Esophagus muscularis mucosa (tissue), 4 donors: ENCODE data around the gene MPC1.

Source experiments
- EP300 ChIP-seq: sonication (generic); formaldehyde crosslinking; IDR thresholded peaks from one replicate; pipeline ENCODE4 v1.6.1; 2017; ENCODE audit warnings: antibody characterized with exemption
- POLR2A ChIP-seq: fragments of 450-650 bp; IDR thresholded peaks from one replicate; pipeline ENCODE4 v1.6.1; 2017; ENCODE audit warnings: antibody characterized with exemption, moderate library complexity, mild to moderate bottlenecking, low read depth
- TF ChIP-seq, protein P1 (sequence below), 3 experiments: fragments of 200-600 bp in 2 of 3; fragments of 450-650 bp in 1 of 3; sonication (generic) in 2 of 3; IDR thresholded peaks; one replicate each; pipeline ENCODE4 v1.5.1; 2017 to 2019; ENCODE audit warnings: antibody characterized with exemption in 3 of 3, mild to moderate bottlenecking in 2 of 3, moderate library complexity in 1 of 3

DNA sequence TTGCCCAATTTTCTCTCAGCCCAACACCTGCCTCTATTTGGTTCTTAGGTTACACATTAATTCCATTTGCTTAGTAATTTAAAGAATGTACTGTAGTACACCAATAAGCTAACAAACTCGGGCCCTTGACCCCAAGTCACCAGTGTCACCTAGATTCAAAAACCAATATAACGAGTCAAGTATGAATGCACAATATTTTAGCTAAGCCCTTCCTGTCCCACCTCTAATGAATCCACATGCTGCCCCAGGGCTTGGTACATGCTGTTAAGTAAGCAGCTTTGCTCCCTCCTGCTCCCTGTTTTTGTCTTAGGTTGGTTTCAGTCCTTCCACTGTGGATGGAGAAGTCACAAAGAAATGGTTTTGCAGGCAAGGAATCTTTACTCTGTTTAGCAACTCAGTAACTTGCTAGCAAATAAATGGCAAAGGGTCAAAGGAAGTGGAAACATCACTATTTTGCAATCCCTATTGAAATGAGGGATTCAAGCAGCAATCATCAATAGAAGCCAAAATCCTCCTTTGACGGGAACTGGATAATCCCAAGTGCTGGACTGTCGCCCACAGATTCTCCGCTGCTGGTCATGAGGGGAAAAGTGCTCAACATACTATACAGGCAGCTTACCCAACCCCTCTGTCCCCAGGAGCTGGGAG, 5.0 kb upstream of the MPC1 start:
- TF ChIP-seq, protein P1, sequence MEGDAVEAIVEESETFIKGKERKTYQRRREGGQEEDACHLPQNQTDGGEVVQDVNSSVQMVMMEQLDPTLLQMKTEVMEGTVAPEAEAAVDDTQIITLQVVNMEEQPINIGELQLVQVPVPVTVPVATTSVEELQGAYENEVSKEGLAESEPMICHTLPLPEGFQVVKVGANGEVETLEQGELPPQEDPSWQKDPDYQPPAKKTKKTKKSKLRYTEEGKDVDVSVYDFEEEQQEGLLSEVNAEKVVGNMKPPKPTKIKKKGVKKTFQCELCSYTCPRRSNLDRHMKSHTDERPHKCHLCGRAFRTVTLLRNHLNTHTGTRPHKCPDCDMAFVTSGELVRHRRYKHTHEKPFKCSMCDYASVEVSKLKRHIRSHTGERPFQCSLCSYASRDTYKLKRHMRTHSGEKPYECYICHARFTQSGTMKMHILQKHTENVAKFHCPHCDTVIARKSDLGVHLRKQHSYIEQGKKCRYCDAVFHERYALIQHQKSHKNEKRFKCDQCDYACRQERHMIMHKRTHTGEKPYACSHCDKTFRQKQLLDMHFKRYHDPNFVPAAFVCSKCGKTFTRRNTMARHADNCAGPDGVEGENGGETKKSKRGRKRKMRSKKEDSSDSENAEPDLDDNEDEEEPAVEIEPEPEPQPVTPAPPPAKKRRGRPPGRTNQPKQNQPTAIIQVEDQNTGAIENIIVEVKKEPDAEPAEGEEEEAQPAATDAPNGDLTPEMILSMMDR (IDR thresholded peaks at IDR 0.05), result no peak
- TF ChIP-seq EP300 (no peak), POLR2A (no peak)
